K562 (cell line): ENCODE measurements around the gene ADNP. TPM values are rescaled to one million over a fixed set of nuclear protein-coding genes. Genes with fewer than 3 reads are reported as not detected.
"Not testable (repeated sequence)": the region's sequence is repeated elsewhere in the genome, so short reads cannot be mapped to it uniquely, and the experiment has no call there.

ENCODE experiments used
- ATAC-seq: fragments of 200-7000 bp; cut with Tn5 transposase; 3 replicates; pipeline ENCODE4 v1.9.1; 2020; ENCODE audit warnings: moderate library complexity
- BruUV-seq: library from RNA; stranded (reverse); fragments of 400-500 nt; replicated peaks from 2 replicates; lab custom pipeline; 2021; lab: Mats Ljungman, UMichigan
- CTCF ChIA-PET: fragments of 300-600 bp; formaldehyde crosslinking; extraction: SDS; loops from one replicate; lab custom pipeline; 2021; ENCODE audit warnings: low intra/inter-chr PET ratio; lab: Yijun Ruan, JAX
- POLR2A ChIA-PET: fragments of 300-600, 350-650 bp; sonication (Branson Sonifier 250); formaldehyde crosslinking; extraction: SDS; loops from one replicate; lab custom pipeline; 2021; ENCODE audit warnings: antibody characterized with exemption, inconsistent platforms; lab: Yijun Ruan, JAX
- DNase-seq, 4 experiments: peaks; one replicate each; pipeline versions ENCODE4 v3.0.0 to v3.0.0-alpha.2; 2011 to 2018; ENCODE audit warnings: low spot score in 3 of 4, mixed read lengths in 3 of 4; ENCODE audit errors: extremely low read depth in 1 of 4
- FAIRE-seq: peaks from 2 replicates; lab custom pipeline; 2011; peaks lifted over from hg19 to GRCh38; lab: Jason Lieb, UNC
- H2AFZ ChIP-seq: 2 replicates; pipeline ENCODE4 v1.6.0; 2011; ENCODE audit warnings: low read depth, low read length, control low read depth, inconsistent platforms
- H3K27ac ChIP-seq: fragments of 200-600 bp; 3 replicates; pipeline ENCODE4 v1.8.0; 2011; ENCODE audit warnings: low read depth, mild to moderate bottlenecking, control low read depth, inconsistent platforms, low read length, moderate library complexity, mixed read lengths; ENCODE audit errors: extremely low read depth
- H3K27me3 ChIP-seq, 2 experiments: fragments of 300-600 bp in 1 of 2; 2 replicates in 1 of 2; 3 replicates in 1 of 2; pipeline versions ENCODE4 v1.6.0 to v1.8.0; 2011; ENCODE audit warnings: inconsistent platforms in 2 of 2, low read length in 2 of 2, mild to moderate bottlenecking in 1 of 2, mixed read lengths in 1 of 2, moderate library complexity in 1 of 2; ENCODE audit not compliant: control insufficient read depth in 2 of 2, insufficient read depth in 2 of 2
- H3K36me3 ChIP-seq: fragments of 300-600 bp; 3 replicates; pipeline ENCODE4 v1.8.0; 2011; ENCODE audit warnings: mild to moderate bottlenecking, low read length, inconsistent platforms; ENCODE audit not compliant: control insufficient read depth, insufficient read depth
- H3K4me1 ChIP-seq, 2 experiments: fragments of 200-600 bp in 1 of 2; replicated peaks in 1 of 2; 2 replicates in 1 of 2; 3 replicates in 1 of 2; pipeline versions ENCODE4 v1.5.1 to v1.8.0; 2011; ENCODE audit warnings: inconsistent platforms in 2 of 2, low read length in 2 of 2, mild to moderate bottlenecking in 1 of 2, mixed read lengths in 1 of 2, moderate library complexity in 1 of 2; ENCODE audit not compliant: control insufficient read depth in 2 of 2, insufficient read depth in 2 of 2
- H3K4me2 ChIP-seq: 2 replicates; pipeline ENCODE4 v1.6.1; 2011; ENCODE audit warnings: low read length, control low read depth, inconsistent platforms, mixed read lengths; ENCODE audit not compliant: insufficient read depth
- H3K4me3 ChIP-seq: fragments of 200-600 bp; sonication (generic), shearing (Covaris generic); 2 replicates; pipeline ENCODE4 v1.5.1; 2016; ENCODE audit warnings: control low read depth, inconsistent platforms
- H3K79me2 ChIP-seq: fragments of 200-600 bp; 3 replicates; pipeline ENCODE4 v1.8.0; 2011; ENCODE audit warnings: low read length, inconsistent platforms; ENCODE audit not compliant: control insufficient read depth, insufficient read depth
- H3K9ac ChIP-seq, 2 experiments: 2 replicates each; pipeline versions ENCODE4 v1.6.0 to v1.6.1; 2011; ENCODE audit warnings: low read depth in 2 of 2, low read length in 2 of 2, control low read depth in 1 of 2, inconsistent platforms in 1 of 2, mild to moderate bottlenecking in 1 of 2, mixed read lengths in 1 of 2; ENCODE audit not compliant: insufficient read depth in 1 of 2
- H3K9me1 ChIP-seq: one replicate; pipeline ENCODE4 v1.6.0; 2011; ENCODE audit warnings: inconsistent platforms, mild to moderate bottlenecking, low read length, moderate library complexity; ENCODE audit not compliant: control insufficient read depth, insufficient read depth
- H3K9me3 ChIP-seq: replicated peaks from 2 replicates; pipeline ENCODE4 v1.5.1; 2011; ENCODE audit warnings: low read depth, low read length, inconsistent platforms; ENCODE audit not compliant: control insufficient read depth, insufficient read depth
- H4K20me1 ChIP-seq: replicated peaks from 2 replicates; pipeline ENCODE4 v1.6.1; 2011; ENCODE audit warnings: low read length, inconsistent platforms, mixed read lengths; ENCODE audit not compliant: control insufficient read depth, insufficient read depth
- ATF1 ChIP-seq, 2 experiments: fragments of 450-650 bp in 1 of 2; IDR thresholded peaks; 2 replicates each; pipeline ENCODE4 v1.6.1; 2016; ENCODE audit warnings: missing compliant biosample characterization in 1 of 2, missing genetic modification characterization in 1 of 2
- EP300 ChIP-seq: IDR thresholded peaks from 2 replicates; pipeline ENCODE4 v1.6.1; 2012; ENCODE audit warnings: low read length, improper control_type of control experiment
- GATAD2B ChIP-seq: fragments of 450-650 bp; IDR thresholded peaks from 2 replicates; pipeline ENCODE4 v1.6.1; 2017; ENCODE audit warnings: mild to moderate bottlenecking, borderline replicate concordance
- L3MBTL2 ChIP-seq: fragments of 450-650 bp; IDR thresholded peaks from 2 replicates; pipeline ENCODE4 v1.6.1; 2016; ENCODE audit warnings: mild to moderate bottlenecking, moderate library complexity
- LEF1 ChIP-seq: fragments of 450-650 bp; IDR thresholded peaks from 2 replicates; pipeline ENCODE4 v1.6.1; 2016; ENCODE audit warnings: mild to moderate bottlenecking
- MAFF ChIP-seq: IDR thresholded peaks from 2 replicates; pipeline ENCODE4 v1.6.1; 2012; ENCODE audit warnings: low read length, improper control_type of control experiment
- MGA ChIP-seq: fragments of 450-650 bp; IDR thresholded peaks from 2 replicates; pipeline ENCODE4 v1.6.1; 2016; ENCODE audit warnings: mild to moderate bottlenecking, moderate library complexity
- NFE2 ChIP-seq: IDR thresholded peaks from 2 replicates; pipeline ENCODE4 v1.6.1; 2014; ENCODE audit warnings: antibody characterized with exemption, low read depth
- RCOR1 ChIP-seq, 2 experiments: IDR thresholded peaks; 2 replicates each; pipeline ENCODE4 v1.6.1; 2012; ENCODE audit warnings: low read depth in 2 of 2, low read length in 2 of 2, borderline replicate concordance in 1 of 2, improper control_type of control experiment in 1 of 2
- SMARCC2 ChIP-seq: fragments of 450-650 bp; IDR thresholded peaks from 2 replicates; pipeline ENCODE4 v1.6.1; 2017; ENCODE audit warnings: antibody characterized with exemption, moderate library complexity, mild to moderate bottlenecking, low read depth
- SMARCE1 ChIP-seq: fragments of 450-650 bp; IDR thresholded peaks from 2 replicates; pipeline ENCODE4 v1.7.1; 2016; ENCODE audit warnings: mild to moderate bottlenecking
- WGBS: fragments of 100-300 bp; shearing (Covaris generic); methylation state at CpG from one replicate; pipeline ENCODE4 v1.1.6; 2016; ENCODE audit warnings: low coverage, mixed read lengths; ENCODE audit not compliant: insufficient coverage; ENCODE audit errors: missing lambda C conversion rate; 5-methylcytosine and 5-hydroxymethylcytosine counted together
- in situ Hi-C: fragments of 300-500 bp; cut with MboI; formaldehyde crosslinking; loops from 4 replicates; pipeline ENCODE4 v1.15.0; 2018; ENCODE audit warnings: inconsistent platforms, mixed read lengths
- intact Hi-C: fragments of 100-400 bp; cut with micrococcal nuclease; formaldehyde crosslinking; loops from 2 replicates; pipeline ENCODE4 v1.14.2; 2022
- polyA plus RNA-seq, 8 experiments: library from polyadenylated mRNA; depleted of rRNA in 4 of 8; stranded (reverse) in 5 of 8; unstranded in 3 of 8; fragments of >200 nt; fragmentation: Nextera tagmentation in 2 of 8; fragmentation: Illumina TruSeq in 1 of 8; extraction: Ambion mirVana in 2 of 8; extraction: Trizol in 1 of 8; gene quantifications; 2 replicates each; pipeline versions ENCODE4 v1.2.1 to v1.2.3, GENCODE V29; 2011 to 2014; ENCODE audit warnings: inconsistent platforms in 1 of 8, missing spikeins in 1 of 8
- total RNA-seq, 7 experiments: library from RNA; depleted of rRNA in 6 of 7; stranded (reverse); fragments of >200 nt in 6 of 7; fragmentation: Illumina TruSeq in 2 of 7; extraction: Trizol in 2 of 7; gene quantifications; 2 replicates each; pipeline versions ENCODE4 v1.2.1 to v1.2.3, GENCODE V29; 2011 to 2021; ENCODE audit warnings: low replicate concordance in 1 of 7

The ADNP gene
- total and polyA plus RNA-seq, 9 of the 15 experiments (the other 6 are each of a cell fraction or from before 2014, with no cell fraction given): 17.8 to 59.9 (median 25.3) TPM

GRCh38 chr20:50881759-50882424, 49.3 kb downstream of the ADNP start:
- H4K20me1 ChIP-seq; H3K9me3 ChIP-seq; in situ Hi-C loops; H3K4me3 ChIP-seq; H3K27ac ChIP-seq; H3K36me3 ChIP-seq; H3K79me2 ChIP-seq; H3K9me1 ChIP-seq; H2AFZ ChIP-seq; H3K27me3 ChIP-seq; BruUV-seq; intact Hi-C loops; TF ChIP-seq ATF1 (CRISPR knock-in tag; IDR thresholded peaks at IDR 0.05): not testable (repeated sequence)
- Histone ChIP-seq H3K9ac (peak overlapping the region in 1 of 2 experiments; percentile 4; a peak in 1 of 4 replicates), H3K4me1 (peaks cover 7 to 11% of the 10 kb centered on the region in 2 experiments; a peak in 4 of 5 replicates), H3K4me2 (peak overlapping the region; percentile 20; the same call in 1 of the 2 replicates)
- DNase-seq (peak; percentile 46 to 80 (median 63)), FAIRE-seq (peak; percentile 75), ATAC-seq (peak; percentile 81)
- ChIA-PET CTCF (interaction anchor here (1.0 kb wide), 1 partner anchor 87 kb away, joined by 3 read pairs; the partner anchor contains the start of gene BCAS4), POLR2A (interaction anchor here (0.5 to 1.4 kb wide), 4 partner anchors 9 to 42 kb away, joined by 3 to 4 read pairs (median 3); no protein-coding TSS in a partner anchor)
- WGBS: 17% methylated on average over 4 of the region's 5 CpGs
- peak; percentile 77; the same call in 1 of the 2 replicates for TF ChIP-seq SMARCC2
- TF ChIP-seq L3MBTL2: peak; percentile 69
- peak; percentile 88 for TF ChIP-seq SMARCE1
- peak; percentile 85 for TF ChIP-seq MAFF
- peak; percentile 40; the same call in 1 of the 2 replicates for TF ChIP-seq LEF1
- peak; percentile 72 for TF ChIP-seq MGA
- TF ChIP-seq RCOR1 (IDR thresholded peaks at IDR 0.05; ENCODE audit: borderline replicate concordance in 1 of 2, low read depth in 2 of 2, low read length in 2 of 2): peak in 1 of 2 experiments; percentile 68; a peak in 1 of 4 replicates
- TF ChIP-seq EP300: peak; percentile 62; the same call in 1 of the 2 replicates
- peak; percentile 33; the same call in 1 of the 2 replicates for TF ChIP-seq GATAD2B
- peak; percentile 13; the same call in 1 of the 2 replicates for TF ChIP-seq ATF1 (tag; IDR thresholded peaks at IDR 0.05)
- TF ChIP-seq NFE2: peak; percentile 94
